H9 (cell line): Measurements from ENCODE around the gene CCDC88A. TPM values are rescaled to one million over a fixed set of nuclear protein-coding genes. Genes with fewer than 3 reads are reported as not detected.

Source experiments
- DNase-seq: peaks from one replicate; pipeline ENCODE4 v3.0.0-alpha.2; 2017
- H2AFZ ChIP-seq: one replicate; pipeline ENCODE4 v1.6.1; 2013; ENCODE audit warnings: mild to moderate bottlenecking, low read length, control low read depth, moderate library complexity
- H2AK5ac ChIP-seq: 2 replicates; pipeline ENCODE4 v1.6.1; 2013; ENCODE audit warnings: low read length, control low read depth, mixed read lengths; ENCODE audit not compliant: insufficient read length
- H2BK120ac ChIP-seq: one replicate; pipeline ENCODE4 v1.6.1; 2013; ENCODE audit warnings: low read depth, mild to moderate bottlenecking, low read length, control low read depth, inconsistent platforms; ENCODE audit not compliant: poor library complexity, severe bottlenecking
- H2BK12ac ChIP-seq: 2 replicates; pipeline ENCODE4 v1.6.1; 2013; ENCODE audit warnings: low read length, control low read depth, mixed read lengths, low read depth; ENCODE audit not compliant: insufficient read length
- H2BK15ac ChIP-seq: 2 replicates; pipeline ENCODE4 v1.6.1; 2013; ENCODE audit warnings: low read depth, low read length, control low read depth
- H2BK20ac ChIP-seq: one replicate; pipeline ENCODE4 v1.6.1; 2013; ENCODE audit warnings: low read depth, mild to moderate bottlenecking, low read length, control low read depth, inconsistent platforms; ENCODE audit not compliant: poor library complexity, severe bottlenecking
- H2BK5ac ChIP-seq: 2 replicates; pipeline ENCODE4 v1.6.1; 2013; ENCODE audit warnings: low read length, control low read depth, mixed read lengths; ENCODE audit not compliant: insufficient read length
- H3K14ac ChIP-seq: 2 replicates; pipeline ENCODE4 v1.6.1; 2013; ENCODE audit warnings: low read length, control low read depth; ENCODE audit not compliant: insufficient read depth
- H3K18ac ChIP-seq: 2 replicates; pipeline ENCODE4 v1.6.1; 2013; ENCODE audit warnings: low read depth, mild to moderate bottlenecking, mixed read lengths, low read length, control low read depth; ENCODE audit not compliant: insufficient read length
- H3K23ac ChIP-seq: 2 replicates; pipeline ENCODE4 v1.6.1; 2013; ENCODE audit warnings: low read length, control low read depth, mixed read lengths, low read depth; ENCODE audit not compliant: insufficient read length
- H3K23me2 ChIP-seq: 2 replicates; pipeline ENCODE4 v1.6.1; 2013; ENCODE audit warnings: low read depth, mild to moderate bottlenecking, mixed read lengths, low read length, control low read depth; ENCODE audit not compliant: insufficient read length, poor library complexity, severe bottlenecking
- H3K27ac ChIP-seq: 2 replicates; pipeline ENCODE4 v1.5.1; 2013; ENCODE audit warnings: low read length, control low read depth, mixed read lengths, low read depth; ENCODE audit not compliant: insufficient read length
- H3K27me3 ChIP-seq: 2 replicates; pipeline ENCODE4 v1.6.1; 2013; ENCODE audit warnings: low read length, control low read depth, inconsistent platforms; ENCODE audit not compliant: insufficient read depth
- H3K4ac ChIP-seq: 2 replicates; pipeline ENCODE4 v1.6.1; 2013; ENCODE audit warnings: low read depth, mild to moderate bottlenecking, control low read depth, inconsistent platforms, low read length, moderate library complexity
- H3K4me1 ChIP-seq: 2 replicates; pipeline ENCODE4 v1.6.1; 2013; ENCODE audit warnings: low read length, control low read depth, inconsistent platforms; ENCODE audit not compliant: insufficient read depth
- H3K4me2 ChIP-seq: 2 replicates; pipeline ENCODE4 v1.6.1; 2013; ENCODE audit warnings: low read length, control low read depth, mixed read lengths; ENCODE audit not compliant: insufficient read length, insufficient read depth
- H3K56ac ChIP-seq: 2 replicates; pipeline ENCODE4 v1.6.1; 2013; ENCODE audit warnings: low read depth, mild to moderate bottlenecking, mixed read lengths, low read length, control low read depth; ENCODE audit not compliant: insufficient read length
- H3K79me1 ChIP-seq: 2 replicates; pipeline ENCODE4 v1.6.1; 2013; ENCODE audit warnings: low read depth, mild to moderate bottlenecking, moderate library complexity, low read length, control low read depth, inconsistent platforms; ENCODE audit not compliant: insufficient read depth, poor library complexity, severe bottlenecking
- H3K79me2 ChIP-seq: 2 replicates; pipeline ENCODE4 v1.6.1; 2013; ENCODE audit warnings: low read length, control low read depth, inconsistent platforms; ENCODE audit not compliant: insufficient read depth
- H3K9ac ChIP-seq: 2 replicates; pipeline ENCODE4 v1.6.1; 2013; ENCODE audit warnings: low read length, control low read depth, mixed read lengths; ENCODE audit not compliant: insufficient read length; ENCODE audit errors: extremely low read depth
- H3K9me3 ChIP-seq: one replicate; pipeline ENCODE4 v1.6.1; 2013; ENCODE audit warnings: low read depth, low read length, inconsistent platforms; ENCODE audit not compliant: control insufficient read depth
- H3T11ph ChIP-seq: one replicate; pipeline ENCODE4 v1.6.1; 2013; ENCODE audit warnings: mild to moderate bottlenecking, low read length, control low read depth, inconsistent platforms
- H4K20me1 ChIP-seq: one replicate; pipeline ENCODE4 v1.6.1; 2013; ENCODE audit not compliant: control insufficient read depth, insufficient read length, insufficient read depth
- H4K5ac ChIP-seq: 2 replicates; pipeline ENCODE4 v1.6.1; 2013; ENCODE audit warnings: low read depth, mild to moderate bottlenecking, mixed read lengths, low read length, control low read depth; ENCODE audit not compliant: insufficient read length
- H4K8ac ChIP-seq: replicated peaks from 2 replicates; pipeline ENCODE4 v1.6.1; 2013; ENCODE audit warnings: low read length, control low read depth, mixed read lengths, low read depth; ENCODE audit not compliant: insufficient read length
- H4K91ac ChIP-seq: 2 replicates; pipeline ENCODE4 v1.6.1; 2013; ENCODE audit warnings: low read depth, mild to moderate bottlenecking, moderate library complexity, mixed read lengths, low read length, control low read depth; ENCODE audit not compliant: insufficient read length
- H3K27ac Mint-ChIP-seq, 3 experiments: 2 replicates in 2 of 3; 3 replicates in 1 of 3; pipeline ENCODE4 v1.8.0; 2020 to 2021; ENCODE audit warnings: mixed read lengths in 3 of 3, mild to moderate bottlenecking in 1 of 3, moderate library complexity in 1 of 3
- H3K27me3 Mint-ChIP-seq: 2 replicates; pipeline ENCODE4 v1.8.0; 2021; ENCODE audit warnings: low read depth, mild to moderate bottlenecking, moderate library complexity, mixed read lengths
- H3K36me3 Mint-ChIP-seq, 3 experiments: 2 replicates in 2 of 3; 3 replicates in 1 of 3; pipeline ENCODE4 v1.8.0; 2020 to 2021; ENCODE audit warnings: low read depth in 3 of 3, mixed read lengths in 3 of 3; ENCODE audit not compliant: insufficient read depth in 1 of 3
- H3K4me1 Mint-ChIP-seq, 2 experiments: 2 replicates each; pipeline ENCODE4 v1.8.0; 2020; ENCODE audit warnings: mixed read lengths in 2 of 2
- H3K4me3 Mint-ChIP-seq, 2 experiments: 2 replicates in 1 of 2; 3 replicates in 1 of 2; pipeline ENCODE4 v1.8.0; 2020 to 2021; ENCODE audit warnings: mild to moderate bottlenecking in 2 of 2, mixed read lengths in 2 of 2, moderate library complexity in 1 of 2
- H3K9me3 Mint-ChIP-seq, 2 experiments: 2 replicates in 1 of 2; 3 replicates in 1 of 2; pipeline ENCODE4 v1.8.0; 2020; ENCODE audit warnings: mild to moderate bottlenecking in 2 of 2, mixed read lengths in 2 of 2, moderate library complexity in 1 of 2
- CTCF ChIP-seq: fragments of 200-600 bp; sonication (generic); conservative IDR thresholded peaks from 3 replicates; pipeline ENCODE4 v1.8.0; 2021; ENCODE audit warnings: antibody characterized with exemption, mild to moderate bottlenecking
- WGBS: extraction: QIAGEN DNeasy Blood & Tissue Kit; methylation state at CpG from one replicate; pipeline ENCODE4 v1.1.7; 2013; ENCODE audit warnings: missing lambda C conversion rate, low lambda C conversion rate, mixed read lengths; ENCODE audit not compliant: insufficient read length; ENCODE audit errors: extremely low coverage; 5-methylcytosine and 5-hydroxymethylcytosine counted together
- total RNA-seq: library from RNA; stranded (reverse); gene quantifications from 2 replicates; pipeline ENCODE4 v1.2.1, GENCODE V29; 2021

The CCDC88A gene
- total RNA-seq, 1 experiment from 2014 or later: 91.8 TPM

GRCh38 chr2:55302241-55302640, 117.4 kb downstream of the CCDC88A start:
- no peak overlapping the region for H3K23ac ChIP-seq
- H2AK5ac ChIP-seq: no peak overlapping the region
- no peak overlapping the region for H3T11ph ChIP-seq
- no peak overlapping the region for H3K4ac ChIP-seq
- no peak overlapping the region; a peak in 1 of 7 replicates for H3K27ac Mint-ChIP-seq
- no peak overlapping the region for H2BK20ac ChIP-seq
- H4K8ac ChIP-seq: no peak overlapping the region
- H3K79me1 ChIP-seq: no peaks in the 10 kb centered on the region
- H3K9ac ChIP-seq: no peak overlapping the region
- H4K20me1 ChIP-seq: no peaks in the 10 kb centered on the region
- H3K27me3 ChIP-seq: no peaks in the 10 kb centered on the region
- H3K56ac ChIP-seq: no peak overlapping the region
- WGBS: no CpG with 5 or more reads among the region's 3 CpGs
- H3K18ac ChIP-seq: no peak overlapping the region
- H2BK120ac ChIP-seq: no peak overlapping the region
- H4K5ac ChIP-seq: no peak overlapping the region
- H3K14ac ChIP-seq: no peak overlapping the region
- no peak overlapping the region for H2BK12ac ChIP-seq
- no peaks in the 10 kb centered on the region for H3K27me3 Mint-ChIP-seq
- H3K23me2 ChIP-seq: no peaks in the 10 kb centered on the region
- no peaks in the 10 kb centered on the region for H3K79me2 ChIP-seq
- H3K4me3 Mint-ChIP-seq: no peak overlapping the region
- H3K36me3 Mint-ChIP-seq: peaks cover 6 to 45% (median 20%) of the 10 kb centered on the region in 3 experiments; a peak in 5 of 7 replicates
- TF ChIP-seq CTCF: no peak
- H4K91ac ChIP-seq: no peak overlapping the region
- no peak for DNase-seq
- no peak overlapping the region for H2BK5ac ChIP-seq
- H3K9me3 Mint-ChIP-seq: no peaks in the 10 kb centered on the region
- no peak overlapping the region for H3K27ac ChIP-seq
- no peak overlapping the region for H2AFZ ChIP-seq
- no peak overlapping the region for H2BK15ac ChIP-seq
- H3K4me2 ChIP-seq: no peak overlapping the region
- no peaks in the 10 kb centered on the region for H3K9me3 ChIP-seq
- H3K4me1 Mint-ChIP-seq: no peaks in the 10 kb centered on the region
- no peaks in the 10 kb centered on the region for H3K4me1 ChIP-seq
